H54 (cell line): ENCODE data around the gene STAC.
"Not testable (repeated sequence)": the region's sequence is repeated elsewhere in the genome, so short reads cannot be mapped to it uniquely, and the experiment has no call there.

Source experiments
- DNase-seq: peaks from one replicate; pipeline ENCODE4 v3.0.0; 2011; ENCODE audit warnings: low spot score, mixed read lengths; ENCODE audit not compliant: insufficient read length
- FAIRE-seq: peaks from 3 replicates; lab custom pipeline; 2011; peaks lifted over from hg19 to GRCh38; lab: Jason Lieb, UNC
- POLR2A ChIP-seq: IDR thresholded peaks from 2 replicates; pipeline ENCODE4 v1.6.1; 2011; ENCODE audit warnings: low read depth, mild to moderate bottlenecking, low read length

The STAC gene

GRCh38 chr3:36540888-36541518 lies 160.7 kb downstream of the STAC start:
- DNase-seq (peak; percentile 6), FAIRE-seq (peak; percentile 57)
- no peak for TF ChIP-seq POLR2A

- TF ChIP-seq POLR2A: no peak
- FAIRE-seq (no peak), DNase-seq (no peak)
Observed at GRCh38 chr3:36542186-36542585, 161.9 kb downstream of the STAC start.

- DNase-seq: no peak
- TF ChIP-seq POLR2A: no peak
- FAIRE-seq: no peak
Observed at GRCh38 chr3:36543276-36543997, 163.1 kb downstream of the STAC start.

- DNase-seq (no peak), FAIRE-seq (no peak)
- no peak for TF ChIP-seq POLR2A
Observed at GRCh38 chr3:36546226-36546625, 165.9 kb downstream of the STAC start.

- peak; percentile 15 for FAIRE-seq
- no peak for DNase-seq
- TF ChIP-seq POLR2A: no peak
Observed at GRCh38 chr3:36548712-36549111, 168.4 kb downstream of the STAC start.

GRCh38 chr3:36557021-36557707 lies 176.9 kb downstream of the STAC start:
- no peak for TF ChIP-seq POLR2A
- FAIRE-seq: no peak
- no peak for DNase-seq

GRCh38 chr3:36557708-36558421 lies 177.6 kb downstream of the STAC start:
- DNase-seq: no peak
- TF ChIP-seq POLR2A: no peak
- no peak for FAIRE-seq

GRCh38 chr3:36558961-36559360 lies 178.7 kb downstream of the STAC start:
- DNase-seq: no peak
- no peak for FAIRE-seq
- no peak for TF ChIP-seq POLR2A

GRCh38 chr3:36560685-36561084 lies 180.4 kb downstream of the STAC start:
- DNase-seq (no peak), FAIRE-seq (no peak)
- TF ChIP-seq POLR2A: no peak

GRCh38 chr3:36561601-36562000 lies 181.3 kb downstream of the STAC start:
- FAIRE-seq (no peak), DNase-seq (no peak)
- no peak for TF ChIP-seq POLR2A

- FAIRE-seq: no peak
- TF ChIP-seq POLR2A: no peak
- no peak for DNase-seq
Observed at GRCh38 chr3:36562945-36563344, 182.6 kb downstream of the STAC start.

GRCh38 chr3:36575241-36575640 lies 194.9 kb downstream of the STAC start:
- DNase-seq: no peak
- FAIRE-seq: no peak
- no peak for TF ChIP-seq POLR2A

GRCh38 chr3:36578418-36578817 lies 198.1 kb downstream of the STAC start:
- DNase-seq, FAIRE-seq: not testable (repeated sequence)

GRCh38 chr3:36579746-36580145 lies 199.4 kb downstream of the STAC start:
- DNase-seq (no peak), FAIRE-seq (no peak)
- TF ChIP-seq POLR2A: no peak
